Neural progenitor cell (in vitro differentiated cells): ENCODE measurements around the gene PRRC2B.

Experiments
- CTCF ChIP-seq: fragments of 200-600 bp; sonication (generic); IDR thresholded peaks from 2 replicates; pipeline ENCODE4 v1.5.1; 2017; ENCODE audit warnings: antibody characterized with exemption, mild to moderate bottlenecking
- EZH2 ChIP-seq: fragments of 200-600 bp; sonication (generic); IDR thresholded peaks from 2 replicates; pipeline ENCODE4 v1.6.1; 2017; ENCODE audit warnings: antibody characterized with exemption, mild to moderate bottlenecking, moderate library complexity

GRCh38 chr9:131416509-131416908, 22.6 kb downstream of the PRRC2B start:
- TF ChIP-seq CTCF = no peak
- no peak for TF ChIP-seq EZH2
